Endometrium (tissue), 2 donors: ENCODE measurements around the gene PHF21A.

Experiments used
- FAIRE-seq: peaks from 2 replicates; lab custom pipeline; 2012; peaks lifted over from hg19 to GRCh38; lab: Jason Lieb, UNC
- donor health status: control.
- donor health status: control.

PHF21A gene

GRCh38 chr11:45884596-45885185, 236.6 kb downstream of the PHF21A start:
- no peak for FAIRE-seq
